Glomerular visceral epithelial cell (primary cell): Measurements from ENCODE around the gene DNAJC11.
A peak's percentile ranks its signal among the peaks of the same experiment; 100 is the strongest.
"Not testable (repeated sequence)": the region's sequence is repeated elsewhere in the genome, so short reads cannot be mapped to it uniquely, and the experiment has no call there.

Experiments
- DNase-seq: peaks from one replicate; pipeline ENCODE4 v3.0.0-alpha.2; 2016; ENCODE audit errors: extremely low spot score

DNAJC11 gene, protein sequence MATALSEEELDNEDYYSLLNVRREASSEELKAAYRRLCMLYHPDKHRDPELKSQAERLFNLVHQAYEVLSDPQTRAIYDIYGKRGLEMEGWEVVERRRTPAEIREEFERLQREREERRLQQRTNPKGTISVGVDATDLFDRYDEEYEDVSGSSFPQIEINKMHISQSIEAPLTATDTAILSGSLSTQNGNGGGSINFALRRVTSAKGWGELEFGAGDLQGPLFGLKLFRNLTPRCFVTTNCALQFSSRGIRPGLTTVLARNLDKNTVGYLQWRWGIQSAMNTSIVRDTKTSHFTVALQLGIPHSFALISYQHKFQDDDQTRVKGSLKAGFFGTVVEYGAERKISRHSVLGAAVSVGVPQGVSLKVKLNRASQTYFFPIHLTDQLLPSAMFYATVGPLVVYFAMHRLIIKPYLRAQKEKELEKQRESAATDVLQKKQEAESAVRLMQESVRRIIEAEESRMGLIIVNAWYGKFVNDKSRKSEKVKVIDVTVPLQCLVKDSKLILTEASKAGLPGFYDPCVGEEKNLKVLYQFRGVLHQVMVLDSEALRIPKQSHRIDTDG

DNA sequence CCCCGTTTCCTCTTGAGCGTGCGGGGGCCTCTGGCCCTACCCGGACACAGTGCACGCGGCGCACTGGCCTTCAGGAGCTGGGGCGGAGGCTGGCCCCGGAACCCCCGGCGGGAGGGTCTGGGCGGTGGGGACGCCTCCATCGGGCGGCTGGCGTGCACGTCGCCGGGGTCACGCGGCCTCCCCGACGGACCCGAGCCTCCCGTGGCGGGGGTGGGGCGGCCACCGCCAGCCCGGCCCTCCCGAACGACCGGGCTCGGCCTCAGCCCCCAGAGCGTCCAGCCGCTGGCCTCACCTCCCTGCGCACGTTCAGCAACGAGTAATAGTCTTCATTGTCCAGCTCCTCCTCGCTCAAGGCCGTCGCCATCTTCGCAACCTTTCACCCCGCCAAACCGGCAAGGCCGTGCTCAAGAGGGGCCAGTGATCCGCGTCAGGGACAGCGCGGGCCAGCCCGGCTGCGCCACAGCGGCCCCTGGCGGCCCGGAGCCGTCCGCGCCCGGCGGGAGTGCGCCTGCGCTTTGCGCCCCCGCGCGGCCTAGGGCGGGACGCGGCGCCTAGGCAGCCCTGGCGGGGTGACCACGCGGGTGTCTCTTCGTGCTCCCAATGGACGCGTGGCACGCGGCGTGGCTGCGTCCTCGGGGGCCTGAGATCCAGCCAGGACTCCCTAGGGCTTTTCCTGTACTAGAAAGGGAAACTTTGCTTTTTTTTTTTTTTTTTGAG is at the start of gene DNAJC11:
Gene DNAJC11, minus strand, starts transcription at position 380 of the 717 bp plus-strand sequence. Its CDS starts 16 bp downstream, at position 364.
- peak; percentile 88 for DNase-seq

DNA sequence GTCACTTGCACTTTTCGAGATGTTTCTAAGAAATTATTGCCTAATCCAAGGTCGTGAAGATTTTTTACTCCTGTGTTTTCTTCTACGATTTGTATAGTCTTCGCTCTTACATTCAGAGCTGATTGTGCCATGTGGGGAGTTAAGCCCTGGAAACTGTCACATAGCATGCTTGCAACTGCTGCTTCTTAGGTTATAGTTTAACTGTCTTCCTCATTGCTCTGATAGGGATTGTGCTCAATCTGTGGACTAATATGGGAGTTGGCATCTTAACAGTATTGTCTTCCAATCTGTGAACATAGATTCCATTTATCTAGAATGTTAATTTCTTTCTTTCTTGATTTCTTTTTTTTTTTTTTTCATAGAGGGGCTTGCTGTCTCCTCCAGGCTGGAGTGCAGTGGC is 48.9 kb upstream of the DNAJC11 start:
- no peak for DNase-seq

DNA sequence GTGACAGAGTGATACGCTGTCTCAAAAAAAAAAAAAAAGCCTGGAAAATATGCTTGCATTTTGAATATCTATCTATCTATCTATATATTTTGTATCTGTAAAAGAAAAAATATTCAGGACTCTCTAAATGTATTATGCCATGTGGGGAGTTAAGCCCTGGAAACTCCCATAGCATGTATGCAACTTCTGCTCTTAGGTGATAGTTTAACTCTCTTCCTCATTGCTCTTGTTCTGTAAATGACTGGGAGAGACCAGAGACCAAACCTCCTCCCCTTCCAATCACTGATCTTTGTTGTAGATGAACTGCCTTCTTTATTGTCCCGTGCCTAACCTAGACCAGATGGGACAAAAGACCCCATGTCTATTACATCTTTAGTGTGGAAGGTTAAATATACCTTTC is 46.1 kb upstream of the DNAJC11 start:
- DNase-seq = no peak

DNA sequence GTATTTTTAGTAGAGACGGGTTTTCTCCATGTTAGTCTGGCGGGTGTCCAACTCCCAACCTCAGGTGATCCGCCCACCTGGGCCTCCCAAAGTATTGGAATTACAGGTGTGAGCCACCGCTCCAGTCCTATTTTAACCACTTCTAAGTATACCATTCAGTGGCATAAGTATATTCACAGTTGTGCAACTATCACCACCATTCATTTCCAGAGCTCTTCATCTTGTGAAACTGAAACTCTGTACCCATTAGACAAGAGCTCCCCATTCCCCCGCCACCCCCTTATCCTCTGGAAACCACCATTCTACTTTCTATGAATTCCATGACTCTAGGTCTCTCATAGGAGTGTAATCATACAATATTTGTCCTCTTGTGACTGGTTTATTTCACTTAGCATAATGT is 43.5 kb upstream of the DNAJC11 start:
- no peak for DNase-seq

DNA sequence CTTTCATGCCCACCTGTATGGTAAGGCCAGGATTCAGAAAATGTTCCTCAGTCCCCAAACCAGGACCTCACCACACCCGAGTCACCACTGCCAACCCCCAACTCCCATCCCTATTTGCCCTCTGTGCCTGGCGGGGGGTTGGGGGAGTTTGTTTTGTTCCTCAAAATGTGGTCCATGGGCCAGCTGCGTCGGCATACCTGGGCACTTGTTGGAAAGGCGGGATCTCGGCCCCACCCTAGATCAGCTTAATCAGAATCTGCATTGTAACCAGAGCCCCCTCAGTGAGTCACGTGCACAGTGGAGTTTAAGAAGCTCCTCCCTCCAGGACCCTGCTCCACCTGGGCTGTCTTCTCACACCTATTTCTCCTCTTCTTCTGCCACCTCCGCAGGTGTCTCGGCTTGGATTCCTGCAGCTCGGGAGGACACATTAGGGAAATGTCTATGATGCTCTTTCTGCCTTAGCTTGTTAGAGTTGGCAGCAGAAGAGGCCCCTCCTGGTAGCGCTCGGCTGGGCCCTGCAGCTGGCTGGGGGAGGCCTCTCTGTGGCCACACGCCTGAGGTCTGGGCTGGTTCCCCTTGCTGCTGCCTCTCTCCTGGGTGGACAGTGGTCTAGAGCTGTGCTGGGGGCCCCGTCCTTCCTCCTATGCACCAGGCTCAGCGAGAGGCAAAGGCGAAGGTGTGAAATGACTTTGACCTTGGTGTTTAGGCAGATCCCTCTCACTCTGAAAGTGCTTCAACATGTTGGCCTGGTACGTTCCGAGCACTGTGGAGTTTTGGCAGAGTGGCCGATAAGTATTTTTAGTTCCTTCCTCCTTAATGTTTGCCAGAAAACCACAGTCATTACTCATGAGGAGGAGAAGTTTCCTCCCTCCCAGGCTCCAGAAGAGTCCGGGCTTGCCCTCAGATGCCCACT is 41.8 kb upstream of the DNAJC11 start:
- peak; percentile 76 for DNase-seq

DNA sequence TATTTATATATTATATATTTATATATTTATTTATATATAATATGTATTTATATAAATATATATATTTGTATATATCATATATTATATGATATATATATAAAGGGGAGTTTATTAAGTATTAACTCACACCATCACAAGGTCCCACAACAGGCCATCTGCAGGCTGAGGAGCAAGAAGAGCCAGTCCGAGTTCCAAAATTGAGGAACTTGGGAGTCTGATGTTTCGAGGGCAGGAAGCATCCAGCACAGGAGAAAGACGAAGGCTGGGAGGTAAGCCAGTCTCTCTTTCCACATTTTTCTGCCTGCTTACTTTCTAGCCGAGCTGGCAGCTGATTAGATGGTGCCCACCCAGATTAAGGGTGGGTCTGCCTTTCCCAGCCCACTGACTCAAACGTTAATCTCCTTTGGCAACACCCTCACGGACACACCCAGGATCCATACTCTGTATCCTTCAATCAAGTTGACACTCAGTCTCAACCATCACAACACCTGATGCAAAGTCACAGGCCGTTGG is 41.1 kb upstream of the DNAJC11 start:
- DNase-seq = not testable (repeated sequence)

DNA sequence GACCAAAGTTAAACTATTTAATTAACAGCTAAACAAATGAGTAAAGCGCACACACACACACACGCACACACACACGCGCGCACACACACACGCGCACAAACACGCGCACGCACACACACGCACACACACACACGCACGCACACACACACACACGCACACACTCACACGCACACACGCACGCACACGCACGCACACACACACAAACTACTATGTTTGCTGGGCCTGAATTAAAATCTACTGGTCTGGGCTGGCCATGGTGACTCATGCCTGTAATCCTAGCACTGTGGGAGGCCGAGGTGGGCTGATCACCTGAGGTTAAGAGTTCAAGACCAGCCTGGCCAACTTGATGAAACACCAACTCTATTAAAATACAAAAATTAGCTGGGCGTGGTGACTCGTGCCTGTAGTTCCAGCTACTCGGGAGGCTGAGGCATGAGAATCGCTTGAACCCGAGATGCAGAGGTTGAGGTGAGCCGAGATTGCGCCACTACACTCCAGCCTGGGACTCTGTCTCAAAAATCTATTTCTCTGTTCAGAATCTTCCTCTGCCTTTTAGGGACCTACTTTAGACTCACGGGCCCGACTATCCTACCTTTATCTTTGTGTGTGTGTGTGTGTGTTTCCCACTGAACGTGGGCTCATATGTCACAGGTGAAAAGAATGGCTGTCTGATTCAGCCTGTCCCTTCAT is 37.5 kb upstream of the DNAJC11 start:
- no peak for DNase-seq

DNA sequence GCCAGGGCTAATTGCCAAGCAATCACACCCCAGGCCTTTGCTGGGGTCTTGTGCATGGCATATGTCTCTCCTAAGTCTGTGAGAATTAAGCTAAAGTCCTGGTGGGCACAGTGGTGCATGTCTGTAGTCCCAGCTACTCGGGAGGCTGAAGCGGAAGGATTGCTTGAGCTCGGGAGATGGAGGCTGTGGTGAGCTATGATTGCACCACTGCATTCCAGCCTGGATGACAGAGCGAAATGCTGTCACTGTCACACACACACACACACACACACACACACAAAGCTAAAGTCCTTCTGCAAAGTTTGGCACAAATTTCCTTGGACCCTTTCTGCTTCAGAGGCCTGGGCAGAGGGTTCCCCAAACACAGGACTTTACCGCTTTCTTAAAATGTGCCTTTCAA is 31.3 kb upstream of the DNAJC11 start:
- DNase-seq = no peak

DNA sequence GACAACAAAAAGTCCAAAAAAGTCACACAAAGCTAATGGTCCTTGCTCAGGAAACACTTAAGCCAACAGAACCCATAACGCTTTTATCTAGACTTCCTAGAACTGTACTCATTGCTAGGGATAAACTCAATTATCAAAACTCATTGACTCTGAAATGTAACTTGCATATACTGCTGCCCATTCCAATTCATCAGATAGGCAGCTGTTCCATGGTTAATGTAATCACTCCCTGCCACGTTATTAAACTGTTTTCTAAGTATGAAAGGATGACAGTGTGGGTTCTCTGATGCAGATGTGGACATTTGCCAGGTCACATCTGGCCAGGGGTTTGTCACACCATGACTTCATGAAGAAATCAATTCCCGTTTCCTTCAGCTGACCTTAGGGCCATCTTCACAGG is 30.3 kb upstream of the DNAJC11 start:
- DNase-seq = no peak

DNA sequence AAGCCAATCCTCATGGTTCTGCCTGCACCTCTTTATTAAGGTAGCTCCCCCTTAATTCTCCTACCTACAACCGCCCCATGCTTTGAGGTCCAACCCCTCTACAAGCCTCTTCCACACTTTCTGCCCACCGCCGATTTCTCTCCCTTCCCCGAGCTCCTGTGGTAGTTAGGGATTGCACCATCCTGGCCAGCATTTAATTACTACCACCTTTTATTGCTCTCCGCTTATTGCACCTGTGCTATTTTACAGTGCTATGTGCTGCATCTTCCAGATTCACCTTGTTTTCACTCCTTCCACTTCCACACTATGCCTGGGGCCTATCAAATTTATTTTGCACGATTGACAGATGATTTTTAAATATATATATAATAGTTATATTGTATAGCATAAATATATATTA is 29.3 kb upstream of the DNAJC11 start:
- DNase-seq = no peak

DNA sequence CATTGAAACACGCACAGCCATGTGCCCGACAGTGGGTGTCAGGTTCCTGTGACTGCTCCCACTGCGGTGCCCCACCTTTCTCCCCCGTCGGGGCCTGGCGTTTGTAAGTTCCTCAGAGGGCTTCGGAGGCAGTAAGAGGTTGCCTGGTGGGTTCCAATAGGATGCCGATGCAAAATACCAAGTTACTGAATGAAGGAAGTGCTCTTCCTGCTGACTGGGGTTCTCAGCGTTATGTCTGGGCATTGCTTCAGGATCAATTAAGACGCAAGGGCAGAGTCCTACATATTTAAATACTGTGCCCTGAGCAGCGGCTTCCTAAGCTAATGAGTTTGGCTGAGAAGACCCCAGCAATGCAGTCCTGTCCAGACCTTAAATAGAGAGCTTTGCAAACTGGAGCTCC is 28.9 kb upstream of the DNAJC11 start:
- no peak for DNase-seq

DNA sequence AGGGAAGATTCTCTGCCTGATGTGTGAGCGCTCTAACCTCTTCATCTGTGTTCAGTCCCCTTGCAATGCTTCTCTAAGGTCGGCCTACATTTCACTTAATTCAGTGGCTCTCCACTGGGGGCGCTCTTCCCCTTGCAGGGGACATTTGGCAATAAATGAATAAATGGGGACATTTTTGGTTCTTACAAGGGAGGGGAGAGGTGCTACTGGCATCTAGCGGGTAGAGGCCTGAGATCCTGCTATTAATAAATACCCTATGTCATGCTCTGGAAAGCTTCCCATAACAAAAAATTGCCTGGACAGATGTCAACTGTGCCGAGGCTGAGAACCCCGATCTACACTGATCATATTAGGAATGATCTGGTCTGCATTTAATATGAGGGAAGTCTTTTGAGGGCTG is 25.9 kb upstream of the DNAJC11 start:
- peak; percentile 57 for DNase-seq

DNA sequence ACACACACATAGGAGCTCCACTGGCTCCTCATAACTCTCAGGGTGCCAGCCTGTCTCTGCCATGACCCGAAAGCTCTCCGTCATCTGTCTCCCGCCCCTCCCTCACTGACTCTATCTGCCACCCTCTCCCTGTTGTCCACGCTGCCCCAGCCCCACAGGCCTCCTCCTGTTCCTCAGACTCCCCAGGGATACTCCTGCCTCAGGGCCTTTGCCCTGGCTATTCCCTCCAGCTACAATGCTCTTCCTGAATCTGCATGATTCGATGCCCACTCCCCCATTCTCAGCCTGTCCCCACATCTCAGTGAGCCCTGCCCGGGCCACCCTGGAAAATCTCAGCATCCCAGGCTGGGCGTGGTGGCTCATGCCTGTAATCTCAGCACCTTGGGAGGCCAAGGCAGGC is 24.6 kb upstream of the DNAJC11 start:
- DNase-seq = no peak

DNA sequence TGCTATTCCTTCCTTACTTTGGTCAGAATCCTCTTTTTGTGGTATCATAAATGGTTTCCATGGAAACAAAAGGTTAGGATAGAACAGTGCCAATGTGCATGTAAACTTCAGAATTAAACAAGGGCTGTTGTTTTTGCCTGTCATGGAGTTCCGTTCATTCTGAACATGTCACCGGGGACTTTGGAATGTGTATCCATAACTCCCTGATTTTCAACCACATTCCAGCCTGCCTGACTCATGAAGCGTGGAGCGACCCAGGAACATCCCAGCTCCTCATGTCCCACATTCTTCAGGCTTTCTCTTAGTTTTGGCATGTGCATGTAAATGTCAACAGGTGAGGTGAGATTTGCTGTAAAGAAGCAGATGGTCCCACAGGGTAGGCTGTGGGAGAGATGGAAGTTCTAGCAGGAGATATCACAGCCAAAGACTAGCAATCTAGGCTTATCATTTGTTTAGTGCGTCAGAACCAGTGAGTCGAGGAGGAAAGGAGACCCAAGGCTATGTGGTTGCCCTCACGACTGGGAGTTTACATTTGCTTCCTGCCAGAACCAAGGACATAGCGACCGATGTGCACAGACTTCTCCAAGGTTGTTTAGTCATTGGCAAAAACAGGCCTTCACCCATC is 23.0 kb upstream of the DNAJC11 start:
- DNase-seq = peak; percentile 86

DNA sequence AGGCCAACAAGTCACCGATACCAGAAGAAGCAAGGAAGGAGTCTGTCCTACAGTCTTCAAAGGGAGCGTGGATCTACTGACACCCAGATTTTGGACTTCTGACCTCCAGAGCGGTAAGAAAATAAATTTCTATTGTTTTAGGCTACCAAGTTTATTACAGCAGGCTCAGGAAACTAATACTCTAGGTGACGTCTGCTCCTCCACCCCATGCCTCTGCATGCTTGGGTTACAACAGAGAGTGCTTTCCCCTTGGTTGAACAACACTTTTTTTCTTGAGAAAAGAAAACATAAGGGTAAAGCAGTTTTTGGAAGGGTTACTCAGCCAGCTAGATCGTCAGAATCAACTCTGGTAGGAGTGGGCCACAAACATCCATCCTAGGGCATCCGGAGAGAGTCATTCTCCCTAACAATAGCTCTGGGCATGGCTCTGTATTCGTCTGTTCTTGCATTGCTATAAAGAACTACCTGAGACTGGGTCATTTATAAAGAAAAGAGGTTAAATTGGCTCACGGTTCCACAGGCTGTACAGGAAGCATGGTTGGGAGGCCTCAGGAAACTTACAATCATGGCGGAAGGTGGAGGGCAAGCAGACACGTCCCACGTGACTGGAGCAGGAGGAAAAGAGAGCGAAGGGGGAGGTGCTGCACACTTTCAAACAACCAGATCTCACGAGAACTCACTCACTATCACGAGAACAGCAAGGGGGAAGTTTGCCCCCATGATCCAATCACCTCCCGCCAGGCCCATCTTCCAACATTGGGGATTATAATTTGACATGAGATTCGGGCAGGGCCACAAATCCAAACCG is 22.2 kb upstream of the DNAJC11 start:
- DNase-seq = peak; percentile 41

DNA sequence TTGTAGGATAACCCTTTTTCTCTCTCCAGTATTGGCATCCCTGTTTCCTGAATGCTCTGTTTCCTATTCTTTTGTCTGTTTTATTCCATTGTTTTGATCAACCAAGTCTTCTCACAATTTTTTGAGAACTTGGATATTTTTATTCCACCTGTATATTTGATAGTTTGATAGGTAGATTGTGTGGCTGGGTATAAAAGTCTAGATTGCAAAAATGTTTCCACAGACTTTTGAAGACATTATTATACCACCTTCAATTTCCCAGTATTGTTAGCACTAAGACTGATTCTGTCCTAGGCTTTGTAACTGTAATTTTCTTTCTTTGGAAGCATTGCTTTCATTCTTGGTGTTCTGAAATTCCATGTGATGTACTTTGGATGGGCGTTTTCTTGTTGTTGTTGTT is 9.6 kb upstream of the DNAJC11 start:
- DNase-seq = no peak

DNA sequence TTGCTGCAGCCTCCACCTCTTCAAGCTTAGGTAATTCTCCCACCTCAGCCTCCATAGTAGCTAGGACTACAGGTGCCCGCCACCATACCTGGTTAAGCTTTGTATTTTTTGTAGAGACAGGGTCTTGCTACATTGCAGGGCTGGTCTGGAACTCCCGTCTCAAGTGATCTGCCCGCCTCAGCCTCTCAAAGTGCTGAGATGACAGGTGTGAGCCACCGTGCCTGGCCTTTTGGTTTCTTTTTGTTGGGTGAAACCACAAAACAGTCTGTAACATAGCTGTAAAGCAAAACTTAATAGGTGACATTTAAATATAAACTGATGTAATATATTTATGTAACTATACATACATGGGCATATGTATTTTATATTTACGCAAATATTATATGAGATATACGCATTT is 3.1 kb upstream of the DNAJC11 start:
- DNase-seq = no peak

DNA sequence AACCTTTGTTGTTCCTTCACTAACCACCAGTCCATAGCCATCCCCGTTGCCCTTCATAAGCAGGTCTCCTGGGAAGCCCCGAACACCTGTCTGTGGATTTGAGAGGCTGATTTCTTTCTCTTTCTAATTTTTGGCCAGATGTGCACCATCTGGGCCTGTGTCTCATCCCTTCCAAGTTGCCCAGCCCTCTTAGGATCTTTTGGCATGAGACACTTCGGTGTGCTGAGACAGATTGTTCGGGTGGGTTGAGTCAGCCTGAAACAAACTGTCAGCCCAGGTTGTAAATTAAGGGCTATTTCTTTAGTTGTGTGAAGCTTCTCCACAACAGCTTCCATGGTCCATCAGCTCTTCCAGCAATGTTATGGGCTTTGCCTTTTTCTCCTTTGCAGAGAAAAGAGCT is 1.4 kb upstream of the DNAJC11 start:
- no peak for DNase-seq

DNA sequence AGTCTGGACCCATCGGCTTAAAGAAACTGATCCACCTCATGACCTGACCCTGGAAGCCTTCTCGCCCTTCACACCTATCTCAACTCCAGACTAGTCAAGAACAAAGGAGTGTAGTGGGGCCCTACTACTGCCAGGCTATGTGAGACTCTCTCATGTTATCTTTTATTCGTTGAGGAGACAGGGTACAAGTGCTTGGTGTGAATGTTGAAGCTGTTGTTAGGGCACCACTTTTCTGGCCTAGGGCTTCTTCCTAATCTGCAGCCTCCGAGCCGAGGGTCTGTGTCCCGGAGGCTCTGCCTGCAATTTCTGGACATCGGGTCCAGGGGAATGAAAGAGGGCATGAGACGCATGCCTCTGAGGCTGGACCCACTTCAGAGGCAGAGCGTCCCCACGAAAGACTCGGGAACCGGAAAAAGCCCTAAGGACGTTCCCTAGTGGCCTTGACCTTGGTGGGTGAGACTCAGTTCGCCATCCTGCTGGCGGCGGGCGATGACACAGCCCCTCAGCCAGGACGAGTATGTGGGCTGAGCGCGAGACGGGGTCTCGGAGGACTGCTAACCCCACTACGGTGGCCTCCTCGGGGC is 671 bp downstream of the DNAJC11 start:
- DNase-seq = no peak
